22Rv1 (cell line): ENCODE results near the gene DPAGT1.
"Not testable (repeated sequence)": the region's sequence is repeated elsewhere in the genome, so short reads cannot be mapped to it uniquely, and the experiment has no call there.

Experiments used
- CTCF ChIP-seq: fragments of 450-650 bp; IDR thresholded peaks from 2 replicates; pipeline ENCODE4 v1.5.1; 2017; ENCODE audit warnings: mild to moderate bottlenecking
- ZFX ChIP-seq: fragments of 450-650 bp; IDR thresholded peaks from 2 replicates; pipeline ENCODE4 v1.6.1; 2017; ENCODE audit warnings: antibody characterized with exemption, borderline replicate concordance

DNA sequence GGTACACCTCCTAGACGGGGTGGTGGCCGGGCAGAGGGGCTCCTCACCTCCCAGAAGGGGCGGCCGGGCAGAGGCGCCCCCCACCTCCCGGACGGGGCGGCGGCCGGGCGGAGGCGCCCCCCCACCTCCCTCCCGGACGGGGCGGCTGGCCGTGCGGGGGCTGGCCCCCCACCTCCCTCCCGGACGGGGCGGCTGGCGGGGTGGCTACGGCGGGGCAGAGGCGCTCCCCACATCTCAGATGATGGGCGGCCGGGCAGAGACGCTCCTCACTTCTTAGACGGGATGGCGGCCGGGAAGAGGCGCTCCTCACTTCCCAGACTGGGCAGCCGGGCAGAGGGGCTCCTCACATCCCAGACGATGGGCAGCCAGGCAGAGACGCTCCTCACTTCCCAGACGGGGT, 42.5 kb downstream of the DPAGT1 start:
- not testable (repeated sequence) for TF ChIP-seq CTCF, ZFX
